Measurements from ENCODE around the gene RPE65.

The RPE65 gene

GRCh38 chr1:68459091-68459490 lies 9.3 kb upstream of the RPE65 start:
- no peaks in the 10 kb centered on the region for H3K4me1 ChIP-seq
- no peak overlapping the region for H3K27ac ChIP-seq
- H3K36me3 ChIP-seq (ENCODE audit: control insufficient read depth, insufficient read depth, low read length), result peaks cover 3% of the 10 kb centered on the region
- no peak overlapping the region for H3K9ac ChIP-seq
- no peaks in the 10 kb centered on the region for H3K27me3 ChIP-seq (ENCODE audit: control insufficient read depth, insufficient read depth, low read length)
- no peak overlapping the region for H2AFZ ChIP-seq
- no peaks in the 10 kb centered on the region for H3K9me3 ChIP-seq (ENCODE audit: control insufficient read depth, low read length)
- H3K4me2 ChIP-seq (ENCODE audit: low read length), result no peak overlapping the region
- TF ChIP-seq CTCF (IDR thresholded peaks at IDR 0.05), result no peak
- H3K79me2 ChIP-seq, result no peaks in the 10 kb centered on the region
- H3K4me3 ChIP-seq (ENCODE audit: low read depth, low read length), result no peak overlapping the region

GRCh38 chr1:68456202-68456601 lies 6.4 kb upstream of the RPE65 start:
- no peaks in the 10 kb centered on the region for H3K36me3 ChIP-seq (ENCODE audit: control insufficient read depth, insufficient read depth, low read length)
- no peak overlapping the region for H3K4me2 ChIP-seq (ENCODE audit: low read length)
- no peak overlapping the region for H2AFZ ChIP-seq
- H3K27ac ChIP-seq, result no peak overlapping the region
- no peaks in the 10 kb centered on the region for H3K9me3 ChIP-seq (ENCODE audit: control insufficient read depth, low read length)
- H3K4me3 ChIP-seq (ENCODE audit: low read depth, low read length), result no peak overlapping the region
- H3K4me1 ChIP-seq, result no peaks in the 10 kb centered on the region
- H3K9ac ChIP-seq, result no peak overlapping the region
- H3K79me2 ChIP-seq, result no peaks in the 10 kb centered on the region
- TF ChIP-seq CTCF (IDR thresholded peaks at IDR 0.05), result no peak
- no peaks in the 10 kb centered on the region for H3K27me3 ChIP-seq (ENCODE audit: control insufficient read depth, insufficient read depth, low read length)

- no peaks in the 10 kb centered on the region for H3K79me2 ChIP-seq
- no peak overlapping the region for H3K4me2 ChIP-seq (ENCODE audit: low read length)
- no peaks in the 10 kb centered on the region for H3K36me3 ChIP-seq (ENCODE audit: control insufficient read depth, insufficient read depth, low read length)
- no peak overlapping the region for H3K27ac ChIP-seq
- no peak overlapping the region for H3K4me3 ChIP-seq (ENCODE audit: low read depth, low read length)
- H3K27me3 ChIP-seq (ENCODE audit: control insufficient read depth, insufficient read depth, low read length), result no peaks in the 10 kb centered on the region
- no peak for TF ChIP-seq CTCF (IDR thresholded peaks at IDR 0.05)
- H2AFZ ChIP-seq, result no peak overlapping the region
- no peaks in the 10 kb centered on the region for H3K9me3 ChIP-seq (ENCODE audit: control insufficient read depth, low read length)
- no peak overlapping the region for H3K9ac ChIP-seq
- no peaks in the 10 kb centered on the region for H3K4me1 ChIP-seq
Observed at GRCh38 chr1:68454534-68454933, 4.8 kb upstream of the RPE65 start.

GRCh38 chr1:68453060-68453670 lies 3.4 kb upstream of the RPE65 start:
- no peaks in the 10 kb centered on the region for H3K9me3 ChIP-seq (ENCODE audit: control insufficient read depth, low read length)
- TF ChIP-seq CTCF (IDR thresholded peaks at IDR 0.05), result no peak
- no peaks in the 10 kb centered on the region for H3K27me3 ChIP-seq (ENCODE audit: control insufficient read depth, insufficient read depth, low read length)
- no peaks in the 10 kb centered on the region for H3K4me1 ChIP-seq
- H3K4me2 ChIP-seq (ENCODE audit: low read length), result no peak overlapping the region
- H2AFZ ChIP-seq, result no peak overlapping the region
- no peak overlapping the region for H3K4me3 ChIP-seq (ENCODE audit: low read depth, low read length)
- H3K9ac ChIP-seq, result no peak overlapping the region
- H3K79me2 ChIP-seq, result no peaks in the 10 kb centered on the region
- no peak overlapping the region for H3K27ac ChIP-seq
- no peaks in the 10 kb centered on the region for H3K36me3 ChIP-seq (ENCODE audit: control insufficient read depth, insufficient read depth, low read length)

- no peak overlapping the region for H3K27ac ChIP-seq
- H3K4me2 ChIP-seq (ENCODE audit: low read length), result no peak overlapping the region
- no peaks in the 10 kb centered on the region for H3K79me2 ChIP-seq
- no peak for TF ChIP-seq CTCF (IDR thresholded peaks at IDR 0.05)
- H3K36me3 ChIP-seq (ENCODE audit: control insufficient read depth, insufficient read depth, low read length), result no peaks in the 10 kb centered on the region
- no peak overlapping the region for H3K4me3 ChIP-seq (ENCODE audit: low read depth, low read length)
- H3K27me3 ChIP-seq (ENCODE audit: control insufficient read depth, insufficient read depth, low read length), result no peaks in the 10 kb centered on the region
- H3K4me1 ChIP-seq, result no peaks in the 10 kb centered on the region
- no peaks in the 10 kb centered on the region for H3K9me3 ChIP-seq (ENCODE audit: control insufficient read depth, low read length)
- H2AFZ ChIP-seq, result no peak overlapping the region
- no peak overlapping the region for H3K9ac ChIP-seq
Observed at GRCh38 chr1:68448365-68448764, 1.4 kb downstream of the RPE65 start.
